Iris pigment epithelial cell (primary cell): ENCODE data around the gene PTN.

Source experiments
- DNase-seq: peaks from one replicate; pipeline ENCODE4 v3.0.0-alpha.2; 2011; ENCODE audit warnings: low read depth

The PTN gene

GRCh38 chr7:137324796-137325696 lies 18.5 kb downstream of the PTN start:
- DNase-seq, result no peak

GRCh38 chr7:137316648-137317353 lies 26.7 kb downstream of the PTN start:
- no peak for DNase-seq

- peak; percentile 7 for DNase-seq
Observed at GRCh38 chr7:137313201-137313600, 30.3 kb downstream of the PTN start.

DNA sequence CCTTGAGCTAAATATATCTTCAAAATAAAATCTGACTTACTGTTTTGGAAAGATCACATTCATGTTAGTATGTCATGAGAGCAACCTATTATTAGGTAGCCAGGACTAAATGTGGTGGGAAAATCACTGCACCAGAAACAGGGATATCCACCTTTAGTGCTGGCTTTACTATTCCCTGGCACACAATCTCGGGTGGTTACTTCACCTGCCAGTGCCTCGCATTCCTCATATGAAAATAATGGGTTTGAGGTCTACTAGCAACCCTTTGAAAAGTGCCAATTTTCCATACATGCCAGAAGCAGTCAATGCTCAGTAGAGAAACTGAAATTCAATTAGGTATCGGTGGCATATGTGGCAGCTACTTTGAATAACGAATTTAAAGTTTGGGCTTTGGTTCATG lies 36.8 kb downstream of the PTN start:
- DNase-seq, result no peak

DNA sequence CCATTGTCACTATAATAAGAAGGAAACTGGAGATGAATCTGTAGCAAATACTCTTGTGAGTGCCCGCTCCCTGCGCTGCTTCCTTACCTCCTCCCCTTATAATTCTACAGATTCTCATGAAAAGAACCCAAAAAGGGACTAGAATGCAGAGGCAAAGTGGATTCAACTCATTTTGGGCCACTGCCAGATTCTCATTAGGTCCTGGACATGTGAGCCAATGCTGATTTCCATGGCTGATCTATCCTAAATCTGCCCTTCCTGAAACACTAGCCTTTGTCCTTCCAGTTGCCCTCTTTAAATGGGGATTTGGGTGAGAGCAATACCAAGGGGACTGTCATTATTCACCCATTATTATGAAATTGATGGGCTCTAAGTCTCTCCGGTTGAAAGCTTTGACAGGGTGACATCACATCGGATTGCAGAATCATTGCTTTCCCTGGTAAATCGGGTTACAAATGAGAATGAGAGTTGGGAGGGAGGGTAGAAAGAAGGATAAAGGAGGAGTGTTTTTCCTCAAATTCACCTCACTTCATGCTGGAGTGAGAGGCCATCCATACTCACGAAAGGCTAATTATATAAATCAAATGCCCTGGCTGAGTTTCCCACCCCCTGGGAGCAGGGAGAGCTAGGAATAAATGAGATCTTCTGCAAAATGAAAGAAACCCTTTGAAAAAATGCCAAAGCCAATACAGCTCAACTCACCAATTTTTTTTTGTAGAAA lies 37.5 kb downstream of the PTN start:
- DNase-seq, result no peak

- DNase-seq, result peak; percentile 26
Observed at GRCh38 chr7:137304624-137305235, 38.8 kb downstream of the PTN start.

GRCh38 chr7:137304165-137304564 lies 39.4 kb downstream of the PTN start:
- no peak for DNase-seq

GRCh38 chr7:137302081-137302480 lies 41.5 kb downstream of the PTN start:
- DNase-seq, result no peak

- DNase-seq, result no peak
Observed at GRCh38 chr7:137298464-137298794, 45.1 kb downstream of the PTN start.

GRCh38 chr7:137297551-137298463 lies 45.7 kb downstream of the PTN start:
- DNase-seq, result no peak

GRCh38 chr7:137296576-137296975 lies 47.0 kb downstream of the PTN start:
- DNase-seq, result no peak

DNA sequence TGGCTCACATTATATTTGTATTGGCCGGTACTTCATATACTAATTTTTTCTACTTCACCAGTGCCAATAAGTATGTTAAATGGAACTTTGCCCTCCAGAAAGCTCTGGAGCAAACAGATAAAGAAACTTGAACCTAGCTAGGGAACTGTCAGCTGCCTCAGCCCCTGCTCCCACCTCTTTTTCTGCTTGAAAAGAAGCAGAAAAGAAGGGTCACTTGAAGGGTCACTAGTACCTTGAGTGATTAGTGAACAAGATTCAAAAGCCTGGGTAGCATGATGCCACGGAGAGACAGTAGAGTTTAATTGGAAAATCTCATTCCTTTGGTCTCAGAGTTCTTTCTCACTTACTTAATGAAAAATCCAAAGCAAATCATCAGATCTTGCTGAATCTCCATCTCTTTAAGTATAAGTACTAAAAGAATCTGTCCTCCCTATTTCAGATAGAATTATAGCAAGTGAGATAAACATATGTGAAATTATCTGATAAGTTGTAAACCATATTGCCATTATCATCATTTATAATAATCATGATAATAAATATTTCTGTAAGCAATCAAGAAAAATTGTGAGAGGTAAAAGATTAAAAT lies 47.7 kb downstream of the PTN start:
- DNase-seq, result no peak

- no peak for DNase-seq
Observed at GRCh38 chr7:137289101-137289500, 54.4 kb downstream of the PTN start.

- peak; percentile 21 for DNase-seq
Observed at GRCh38 chr7:137287651-137288258, 55.8 kb downstream of the PTN start.

- DNase-seq, result no peak
Observed at GRCh38 chr7:137283153-137283552, 60.4 kb downstream of the PTN start.

DNA sequence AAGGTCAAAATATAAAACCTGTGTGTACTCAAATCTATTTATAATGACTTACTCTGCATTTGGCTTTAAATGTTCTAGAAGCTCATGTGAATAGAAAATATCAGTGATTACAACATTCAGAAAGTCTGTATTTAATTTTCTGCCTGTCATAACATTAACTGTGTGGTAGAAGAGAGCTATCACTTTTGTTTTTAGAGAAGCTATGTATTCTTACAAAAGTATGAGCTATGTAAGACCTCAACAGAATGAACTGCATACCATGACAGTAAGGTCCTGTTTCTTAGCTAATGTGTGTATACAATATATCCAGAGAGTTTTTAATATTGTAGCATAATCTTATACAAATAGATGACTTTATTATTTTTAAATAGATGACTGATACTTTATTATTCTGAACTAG lies 61.5 kb downstream of the PTN start:
- peak; percentile 5 for DNase-seq

GRCh38 chr7:137276189-137276588 lies 67.3 kb downstream of the PTN start:
- no peak for DNase-seq

DNA sequence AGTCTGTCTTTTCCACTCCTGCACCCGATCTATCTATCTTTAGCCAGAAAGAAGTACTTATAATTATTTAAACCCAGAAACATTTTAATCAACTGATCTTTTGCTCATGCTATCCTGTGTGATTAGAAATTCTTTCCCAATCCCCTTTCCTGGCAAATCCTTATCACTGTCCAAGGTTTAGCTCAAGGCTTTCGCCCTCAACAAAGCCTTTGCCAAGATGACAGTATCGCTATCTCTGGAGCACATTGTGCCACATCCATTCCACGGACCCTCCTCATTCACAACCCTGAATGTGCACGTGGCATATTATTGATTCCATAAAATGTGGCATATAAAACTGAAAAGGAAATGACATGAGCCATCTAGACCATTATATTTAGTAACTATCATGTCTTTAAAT lies 71.3 kb downstream of the PTN start:
- DNase-seq, result no peak

DNA sequence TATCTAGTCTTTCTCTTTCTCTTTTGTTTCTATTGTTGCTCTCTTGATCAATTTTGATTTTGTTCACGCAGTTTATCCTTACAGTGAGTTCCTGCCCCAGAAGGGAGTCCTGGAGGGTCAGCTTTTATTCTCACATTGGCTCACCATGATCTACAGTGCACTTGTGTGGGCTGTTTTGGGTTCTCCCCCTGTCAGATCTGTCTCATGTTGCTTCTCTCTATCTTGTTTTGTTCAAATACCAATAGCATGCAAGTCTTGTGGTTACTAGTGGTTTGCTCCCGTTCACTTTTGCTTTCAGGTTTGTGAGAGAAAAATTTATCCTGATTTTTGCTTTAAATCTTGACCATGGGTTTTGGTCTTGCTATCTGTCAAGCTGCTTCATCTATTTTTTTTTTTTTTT lies 74.3 kb downstream of the PTN start:
- DNase-seq, result no peak
